IPS-15b (cell line): ENCODE data around the gene SMCHD1.
"Not testable (repeated sequence)": the region's sequence is repeated elsewhere in the genome, so short reads cannot be mapped to it uniquely, and the experiment has no call there.

Experiments used
- H3K27me3 ChIP-seq: one replicate; pipeline ENCODE4 v1.6.1; 2013; ENCODE audit warnings: low read length; ENCODE audit not compliant: control insufficient read depth, insufficient read depth
- H3K36me3 ChIP-seq: one replicate; pipeline ENCODE4 v1.6.1; 2013; ENCODE audit warnings: low read length; ENCODE audit not compliant: control insufficient read depth, insufficient read depth
- H3K4me1 ChIP-seq: one replicate; pipeline ENCODE4 v1.6.1; 2013; ENCODE audit warnings: mild to moderate bottlenecking, low read length; ENCODE audit not compliant: control insufficient read depth, insufficient read depth
- H3K4me3 ChIP-seq: one replicate; pipeline ENCODE4 v1.5.1; 2013; ENCODE audit warnings: low read depth, low read length
- H3K9ac ChIP-seq: one replicate; pipeline ENCODE4 v1.6.1; 2013; ENCODE audit warnings: low read depth, mild to moderate bottlenecking, low read length
- H3K9me3 ChIP-seq: one replicate; pipeline ENCODE4 v1.6.1; 2013; ENCODE audit warnings: mild to moderate bottlenecking, low read length; ENCODE audit not compliant: control insufficient read depth, insufficient read depth

Gene SMCHD1

DNA sequence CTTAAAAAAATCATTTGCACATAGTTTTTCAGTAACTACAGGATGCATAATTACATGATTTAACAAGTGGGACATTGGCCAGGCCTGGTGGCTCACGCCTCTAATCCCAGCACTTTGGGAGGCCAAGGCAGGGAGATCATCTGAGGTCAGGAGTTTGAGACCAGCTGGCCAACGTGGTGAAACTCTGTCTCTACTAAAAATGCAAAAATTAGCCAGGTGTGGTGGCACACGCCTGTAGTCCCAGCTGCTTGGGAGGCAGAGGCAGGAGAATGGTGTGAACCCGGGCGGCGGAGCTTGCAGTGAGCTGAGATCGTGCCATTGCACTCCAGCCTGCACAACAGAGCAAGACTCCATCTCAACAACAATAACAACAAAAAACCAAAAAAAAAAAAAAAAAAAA is 6.8 kb downstream of the SMCHD1 start:
- not testable (repeated sequence) for H3K9ac ChIP-seq, H3K4me3 ChIP-seq, H3K4me1 ChIP-seq, H3K27me3 ChIP-seq, H3K9me3 ChIP-seq, H3K36me3 ChIP-seq

DNA sequence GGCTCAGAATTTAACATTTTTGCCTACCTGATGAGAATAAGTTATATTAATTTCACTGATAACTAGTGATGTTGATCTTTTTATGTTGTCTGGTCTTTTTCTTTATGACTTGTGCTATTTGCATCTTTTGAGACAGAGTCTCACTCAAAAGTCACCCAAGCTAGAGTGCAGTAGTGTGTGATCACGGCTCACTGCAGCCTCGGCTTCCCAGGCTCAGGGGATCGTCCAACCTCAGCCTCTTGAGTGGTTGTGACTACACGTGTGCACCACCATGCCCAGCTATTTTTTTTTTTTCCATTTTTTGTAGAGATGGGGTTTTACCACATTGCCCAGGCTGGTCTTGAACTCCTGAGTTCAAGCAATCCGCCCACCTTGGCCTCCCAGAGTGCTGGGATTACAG is 7.5 kb downstream of the SMCHD1 start:
- Histone ChIP-seq H3K27me3 (no peaks in the 10 kb centered on the region), H3K9ac (no peak overlapping the region), H3K4me3 (no peak overlapping the region), H3K36me3 (no peaks in the 10 kb centered on the region), H3K4me1 (no peaks in the 10 kb centered on the region), H3K9me3 (no peaks in the 10 kb centered on the region)

DNA sequence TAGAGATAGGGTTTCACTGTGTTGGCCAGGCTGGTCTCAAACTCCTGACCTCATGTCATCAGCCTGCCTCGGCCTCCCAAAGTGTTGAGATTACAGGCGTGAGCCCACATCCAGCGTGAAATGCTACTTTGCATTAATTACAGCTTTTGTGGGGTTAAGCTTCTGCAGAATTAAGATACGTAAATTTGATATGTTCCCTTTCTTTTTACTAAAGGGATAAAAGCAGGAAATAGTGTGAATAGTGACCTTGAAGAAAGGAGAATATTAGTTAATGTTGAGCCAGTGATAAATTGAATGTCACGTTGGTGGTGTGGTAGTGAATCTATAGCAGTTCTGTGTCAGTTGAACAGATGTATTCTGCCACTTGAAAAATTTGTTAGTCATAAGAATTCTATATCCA is 16.9 kb downstream of the SMCHD1 start:
- Histone ChIP-seq H3K27me3 (no peaks in the 10 kb centered on the region), H3K4me3 (no peak overlapping the region), H3K9me3 (no peaks in the 10 kb centered on the region), H3K9ac (no peak overlapping the region), H3K36me3 (peaks cover 9% of the 10 kb centered on the region), H3K4me1 (no peaks in the 10 kb centered on the region)

DNA sequence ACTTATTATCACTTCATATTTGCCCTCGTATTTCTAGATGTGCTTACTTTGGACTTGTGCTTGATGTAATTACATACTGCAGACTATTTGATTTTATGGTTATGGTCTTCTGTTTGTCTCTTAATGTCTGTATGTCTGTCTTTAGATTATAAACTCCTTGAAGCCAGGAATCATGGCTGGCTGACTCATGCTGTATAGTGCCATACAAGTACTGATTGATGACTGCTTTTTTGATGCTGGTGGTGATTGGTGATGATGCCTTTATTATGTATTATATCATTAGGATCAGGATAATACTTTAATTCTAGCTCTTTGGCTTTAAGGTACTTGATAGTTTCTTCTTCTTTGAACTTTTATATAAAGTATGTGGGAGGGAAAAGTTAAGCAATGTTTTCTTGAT is 17.3 kb downstream of the SMCHD1 start:
- Histone ChIP-seq H3K27me3 (no peaks in the 10 kb centered on the region), H3K9ac (no peak overlapping the region), H3K36me3 (peaks cover 9% of the 10 kb centered on the region)

DNA sequence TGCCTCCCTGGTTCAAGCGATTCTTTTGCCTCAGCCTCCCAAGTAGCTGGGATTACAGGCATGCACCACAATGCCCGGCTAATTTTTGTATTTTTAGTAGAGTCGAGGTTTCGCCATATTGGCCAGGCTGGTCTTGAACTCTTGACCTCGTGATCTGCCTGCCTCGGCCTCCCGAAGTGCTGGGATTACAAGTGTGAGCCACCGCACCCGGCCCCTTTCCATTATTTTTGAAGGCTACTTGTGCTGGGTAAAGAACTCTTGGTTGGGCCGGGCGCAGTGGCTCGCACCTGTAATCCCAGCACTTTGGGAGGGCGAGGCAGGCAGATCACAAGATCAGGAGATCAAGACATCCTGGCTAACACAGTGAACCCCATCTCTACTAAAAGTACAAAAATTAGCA is 23.4 kb downstream of the SMCHD1 start:
- not testable (repeated sequence) for H3K4me1 ChIP-seq, H3K9me3 ChIP-seq, H3K4me3 ChIP-seq, H3K27me3 ChIP-seq, H3K9ac ChIP-seq, H3K36me3 ChIP-seq

More for the DNA sequence above, 17.3 kb downstream of the SMCHD1 start:
- Histone ChIP-seq H3K4me1 (no peaks in the 10 kb centered on the region), H3K9me3 (no peaks in the 10 kb centered on the region), H3K4me3 (no peak overlapping the region)

DNA sequence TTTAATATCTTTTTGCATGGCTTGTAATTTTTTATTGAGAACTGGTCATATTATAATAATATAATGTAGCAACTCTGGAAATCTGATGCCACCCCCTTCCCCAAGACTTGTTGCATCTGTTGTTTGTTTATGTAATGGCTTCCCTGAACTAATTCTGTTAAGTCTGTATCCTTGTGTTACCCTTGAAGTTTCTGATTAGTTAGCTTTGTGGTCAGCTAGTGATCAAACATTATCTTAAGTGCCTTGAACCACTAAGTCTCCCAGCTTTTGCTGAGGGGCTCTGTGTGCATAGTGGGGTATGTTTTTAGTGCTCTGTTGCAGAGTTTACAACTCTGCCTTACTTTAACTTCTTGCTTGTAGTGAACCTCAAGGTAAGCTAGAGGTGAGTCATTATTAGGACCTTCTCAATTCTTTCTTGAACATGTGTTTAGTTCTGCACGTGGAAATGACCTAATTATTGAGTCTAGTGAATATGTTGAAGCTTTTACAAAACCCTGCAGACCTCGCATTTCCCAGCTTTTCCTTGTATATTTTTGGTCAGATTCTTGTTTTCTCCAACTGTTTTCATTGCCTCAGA is 24.8 kb downstream of the SMCHD1 start:
- Histone ChIP-seq H3K4me1 (no peaks in the 10 kb centered on the region), H3K9me3 (no peaks in the 10 kb centered on the region), H3K4me3 (no peak overlapping the region), H3K9ac (no peak overlapping the region), H3K27me3 (no peaks in the 10 kb centered on the region), H3K36me3 (no peaks in the 10 kb centered on the region)

DNA sequence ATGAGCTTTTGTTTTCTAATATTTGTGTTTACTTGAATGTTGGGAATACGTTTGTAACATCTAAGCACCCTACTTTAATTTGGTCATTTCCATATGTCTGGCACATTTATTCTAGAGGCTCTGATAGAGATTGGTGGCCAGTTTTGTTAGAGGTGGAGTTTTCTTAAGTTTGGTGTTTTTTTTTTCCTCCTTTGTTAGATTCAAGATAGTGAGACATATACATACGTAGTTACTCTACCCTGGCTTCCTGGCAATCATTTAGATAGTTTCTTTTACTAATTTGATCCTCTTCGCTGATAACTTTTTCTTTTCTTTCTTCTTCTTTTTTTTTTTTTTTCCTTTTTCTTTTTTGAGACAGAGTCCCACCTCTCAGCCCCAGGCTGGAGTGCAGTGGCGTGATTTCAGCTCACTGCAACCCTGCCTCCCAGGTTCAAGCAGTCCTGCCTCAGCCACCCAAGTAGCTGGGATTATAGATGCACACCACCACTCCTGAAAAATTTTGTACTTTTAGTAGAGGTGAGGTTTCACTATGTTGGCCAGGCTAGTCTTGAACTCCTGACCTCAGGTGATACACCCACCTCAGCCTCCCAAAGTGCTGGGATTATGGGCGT is 26.6 kb downstream of the SMCHD1 start:
- Histone ChIP-seq H3K9ac (no peak overlapping the region), H3K36me3 (no peaks in the 10 kb centered on the region), H3K4me3 (no peak overlapping the region), H3K27me3 (no peaks in the 10 kb centered on the region), H3K4me1 (no peaks in the 10 kb centered on the region), H3K9me3 (no peaks in the 10 kb centered on the region)

DNA sequence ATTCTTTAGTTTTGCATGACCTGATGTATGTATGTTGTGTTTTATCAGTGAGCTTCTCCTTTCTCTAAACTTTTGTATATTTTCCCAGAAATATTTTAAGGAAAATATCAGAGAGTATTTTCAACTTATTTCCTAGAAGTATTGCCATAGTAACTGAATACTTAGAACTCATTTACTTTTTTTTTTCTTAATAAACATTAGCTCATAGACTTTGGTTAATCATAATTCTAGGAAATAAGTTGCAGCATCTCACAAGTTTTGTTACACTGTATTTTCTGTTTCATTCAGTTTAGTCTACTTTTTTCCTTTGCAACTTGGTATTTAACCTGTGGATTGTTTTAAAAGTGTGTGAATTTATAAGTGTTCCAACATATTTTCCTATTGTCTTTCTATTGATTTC is 27.5 kb downstream of the SMCHD1 start:
- H3K4me3 ChIP-seq: no peak overlapping the region
- H3K4me1 ChIP-seq: no peaks in the 10 kb centered on the region
- no peaks in the 10 kb centered on the region for H3K9me3 ChIP-seq
- no peaks in the 10 kb centered on the region for H3K36me3 ChIP-seq
- H3K27me3 ChIP-seq: no peaks in the 10 kb centered on the region
- H3K9ac ChIP-seq: no peak overlapping the region

DNA sequence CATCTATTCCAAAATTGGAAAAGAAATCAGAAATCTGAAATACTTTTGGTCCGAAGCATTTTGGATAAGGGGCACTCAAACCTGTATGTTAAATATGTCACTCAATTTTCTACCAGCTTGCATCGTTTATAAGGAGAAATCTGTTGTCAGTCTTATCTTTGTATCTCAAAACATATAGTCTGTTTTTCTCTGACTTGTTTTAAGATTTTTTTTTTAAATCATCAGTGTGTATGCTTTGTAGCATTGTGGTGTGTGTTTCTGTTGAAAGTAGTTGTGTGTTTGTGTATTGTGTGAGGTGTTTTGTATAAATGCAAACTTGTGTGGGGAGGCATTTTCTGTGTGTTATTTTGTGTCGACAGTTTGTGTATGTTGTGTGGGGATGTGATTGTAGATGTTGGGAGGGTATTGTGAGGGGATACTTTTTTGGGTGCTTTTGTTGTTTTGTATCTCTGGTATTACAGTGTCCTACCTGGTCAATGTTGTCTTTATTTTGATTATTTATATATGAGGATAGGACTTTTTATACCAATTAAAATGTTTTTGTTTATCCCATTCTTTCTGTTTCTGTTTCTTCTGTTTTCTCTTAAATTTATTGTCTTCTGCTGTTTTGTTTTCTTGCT is 30.9 kb downstream of the SMCHD1 start:
- H3K9ac ChIP-seq: no peak overlapping the region
- H3K36me3 ChIP-seq: no peaks in the 10 kb centered on the region
- no peak overlapping the region for H3K4me3 ChIP-seq
- no peaks in the 10 kb centered on the region for H3K9me3 ChIP-seq
- no peaks in the 10 kb centered on the region for H3K27me3 ChIP-seq
- no peaks in the 10 kb centered on the region for H3K4me1 ChIP-seq

DNA sequence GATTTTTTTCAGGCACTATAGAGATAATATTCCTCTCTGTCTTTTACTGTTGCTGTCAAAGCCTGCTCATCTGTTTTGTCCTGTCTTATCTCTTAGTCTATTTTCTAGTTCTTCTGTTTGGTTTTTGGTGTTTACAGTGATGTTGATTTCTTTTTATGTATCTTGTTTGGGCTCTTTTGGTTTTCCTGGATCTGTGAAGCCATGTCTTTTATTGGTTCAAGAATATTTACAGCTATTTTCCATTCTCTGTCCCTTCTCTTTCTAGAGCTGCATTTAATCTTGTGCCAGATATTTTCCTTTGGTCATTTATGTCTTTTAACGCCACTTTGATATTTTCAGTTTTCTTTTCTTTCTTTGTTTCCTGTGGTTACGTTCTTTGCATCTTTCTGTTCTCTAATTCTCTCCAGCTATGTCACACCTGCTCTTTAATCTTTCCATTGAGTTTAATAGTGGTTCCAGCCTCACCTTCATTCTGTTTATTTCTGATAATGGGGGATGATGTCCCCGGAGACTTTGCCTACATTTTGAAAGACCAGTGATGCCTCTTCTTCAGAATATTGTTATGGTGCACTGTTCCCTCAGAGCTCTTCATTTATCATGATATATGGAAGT is 32.0 kb downstream of the SMCHD1 start:
- Histone ChIP-seq H3K9ac (no peak overlapping the region), H3K9me3 (no peaks in the 10 kb centered on the region), H3K36me3 (no peaks in the 10 kb centered on the region), H3K4me1 (no peaks in the 10 kb centered on the region), H3K27me3 (no peaks in the 10 kb centered on the region), H3K4me3 (no peak overlapping the region)

DNA sequence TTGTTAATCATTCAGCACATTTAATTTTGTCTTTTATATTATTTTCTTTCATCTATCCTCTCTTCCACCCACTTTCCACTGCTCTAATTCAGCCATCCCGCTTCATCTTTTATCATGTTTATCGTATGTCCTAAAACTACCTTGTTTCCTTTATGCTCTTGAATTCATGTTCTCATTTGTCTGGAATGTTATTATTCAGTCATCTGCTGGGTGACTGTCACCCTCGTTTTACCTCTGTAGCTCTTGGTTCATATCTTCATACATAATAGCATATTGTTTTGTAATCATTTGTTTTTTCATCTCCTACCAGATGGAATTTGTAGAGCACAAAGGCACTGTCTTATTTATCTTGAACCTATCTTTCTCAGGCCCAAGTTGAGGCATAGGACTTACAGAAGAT is 37.0 kb downstream of the SMCHD1 start:
- H3K27me3 ChIP-seq: no peaks in the 10 kb centered on the region
- no peaks in the 10 kb centered on the region for H3K4me1 ChIP-seq
- no peaks in the 10 kb centered on the region for H3K9me3 ChIP-seq
- H3K9ac ChIP-seq: no peak overlapping the region
- H3K4me3 ChIP-seq: no peak overlapping the region
- H3K36me3 ChIP-seq: no peaks in the 10 kb centered on the region

DNA sequence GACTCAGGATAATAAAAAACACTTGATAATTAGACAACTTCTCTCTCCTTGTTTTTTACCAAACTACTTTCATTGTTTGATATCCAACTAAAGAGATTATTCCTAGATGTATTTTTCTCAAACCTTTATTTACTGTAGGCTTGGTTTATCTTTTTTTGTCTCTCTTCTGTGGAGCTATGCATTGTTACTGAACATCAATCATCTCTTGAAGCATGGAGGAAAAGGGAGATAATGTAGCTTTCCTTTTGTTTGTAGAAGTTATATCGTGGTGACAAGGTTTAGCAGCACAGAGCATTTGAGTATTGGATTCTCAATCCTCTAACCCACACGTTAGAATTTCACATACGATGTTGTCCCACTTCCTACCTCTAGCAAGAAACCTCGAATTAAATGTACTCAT is 41.7 kb downstream of the SMCHD1 start:
- Histone ChIP-seq H3K4me1 (no peaks in the 10 kb centered on the region), H3K4me3 (no peak overlapping the region), H3K9me3 (no peaks in the 10 kb centered on the region), H3K27me3 (no peaks in the 10 kb centered on the region), H3K9ac (no peak overlapping the region), H3K36me3 (no peaks in the 10 kb centered on the region)
